ENCODE data around the gene ACTL6A.

DNA sequence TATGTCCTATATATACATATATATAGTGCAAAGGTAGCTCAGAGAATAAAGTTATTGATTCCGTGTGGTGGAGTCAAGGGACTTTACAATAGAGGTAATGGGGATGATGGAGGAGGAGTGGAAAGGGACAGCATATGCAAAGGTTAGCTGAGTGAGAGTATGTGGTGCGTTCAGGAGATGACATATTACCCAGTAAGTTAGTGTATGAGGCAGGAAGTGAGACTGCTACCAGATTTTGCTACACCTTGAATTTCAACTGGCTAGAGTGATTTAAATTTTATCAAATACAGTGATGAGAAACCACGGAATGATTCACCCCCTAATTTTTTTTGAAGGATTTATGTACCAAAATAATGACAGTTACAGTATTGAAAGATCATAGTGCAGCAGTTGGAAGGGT is 2.8 kb downstream of the ACTL6A start:
- TF ChIP-seq ZNF274 (IDR thresholded peaks at IDR 0.05; ENCODE audit: low read depth, low read length) (no peak), YY1 (IDR thresholded peaks at IDR 0.05; ENCODE audit: insufficient read depth, insufficient read length) (no peak), SUZ12 (IDR thresholded peaks at IDR 0.05; ENCODE audit: extremely low read depth, insufficient read depth, insufficient read length) (no peak)
